Ascending aorta (tissue), 2 donors: ENCODE data around the gene LHFPL2. TPM values are rescaled to one million over a fixed set of nuclear protein-coding genes. Genes with fewer than 3 reads are reported as not detected.

Experiments used
- DNase-seq, 2 donors: peaks; one replicate each; pipeline ENCODE4 v3.0.0-alpha.2; 2019; ENCODE audit warnings: low spot score in 2 of 2
- H3K27ac ChIP-seq, 2 donors: fragments of 200-600 bp; sonication (generic); one replicate each; pipeline ENCODE4 v1.5.1; 2016 to 2017; ENCODE audit warnings: mild to moderate bottlenecking in 1 of 2
- H3K27me3 ChIP-seq: fragments of 200-600 bp; sonication (generic); one replicate; pipeline ENCODE4 v1.5.1; 2017
- H3K36me3 ChIP-seq, 2 donors: fragments of 200-600 bp; sonication (generic); one replicate each; pipeline ENCODE4 v1.5.1; 2016
- H3K4me1 ChIP-seq, 2 donors: fragments of 200-600 bp; sonication (generic); one replicate each; pipeline ENCODE4 v1.5.1; 2016 to 2017; ENCODE audit warnings: mild to moderate bottlenecking in 1 of 2
- H3K4me3 ChIP-seq, 2 donors: fragments of 200-600 bp; sonication (generic); one replicate each; pipeline ENCODE4 v1.5.1; 2016 to 2017; ENCODE audit warnings: mild to moderate bottlenecking in 1 of 2
- H3K9me3 ChIP-seq, 2 donors: fragments of 200-600 bp; sonication (generic); one replicate each; pipeline ENCODE4 v1.5.1; 2016
- intact Hi-C: fragments of 100-400 bp; cut with DNase I; formaldehyde crosslinking; loops from one replicate; pipeline ENCODE4 v1.15.1; 2023
- total RNA-seq: library from RNA; depleted of rRNA; stranded (reverse); fragments of >200 nt; gene quantifications from one replicate; pipeline ENCODE4 v1.1.0, GENCODE V29; 2016
- TF ChIP-seq, protein P1 (sequence below), 3 experiments: fragments of 200-600 bp in 2 of 3; fragments of 450-650 bp in 1 of 3; sonication (generic) in 2 of 3; IDR thresholded peaks; one replicate each; pipeline ENCODE4 v1.5.1; 2016 to 2019; ENCODE audit warnings: antibody characterized with exemption in 3 of 3, mild to moderate bottlenecking in 1 of 3, moderate library complexity in 1 of 3

Gene LHFPL2
- total RNA-seq, 1 donor from 2014 or later = 9.7 TPM

DNA sequence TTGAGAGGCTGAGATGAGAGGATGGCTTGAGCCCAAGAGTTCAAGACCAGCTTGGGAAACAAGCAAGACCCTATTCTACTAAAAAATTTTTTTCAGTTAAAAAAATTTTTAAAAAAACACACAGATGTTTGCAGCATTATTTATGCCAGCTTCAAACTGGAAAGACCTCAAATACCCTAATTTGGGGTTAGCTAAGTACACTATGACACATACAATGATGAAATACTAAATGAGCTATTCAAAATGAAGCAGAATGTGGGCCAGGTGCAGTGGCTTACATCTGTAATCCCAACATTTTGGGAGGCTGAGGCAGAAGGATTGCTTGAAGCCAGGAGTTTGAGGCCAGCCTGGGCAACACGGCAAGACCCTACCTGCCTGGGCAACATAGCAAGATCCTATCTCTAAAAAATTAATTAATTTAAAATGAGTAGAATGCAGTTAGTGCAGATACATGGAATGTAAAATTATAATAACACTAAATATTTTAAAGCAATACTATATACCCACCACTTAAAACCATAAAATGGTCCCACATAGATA is 44.9 kb downstream of the LHFPL2 start:
- Histone ChIP-seq H3K9me3 (no peaks in the 10 kb centered on the region), H3K27me3 (no peaks in the 10 kb centered on the region), H3K4me1 (peaks cover 0 to 11% of the 10 kb centered on the region in 2 donors), H3K4me3 (no peak overlapping the region), H3K36me3 (no peaks in the 10 kb centered on the region), H3K27ac (no peak overlapping the region)
- TF ChIP-seq, protein P1, sequence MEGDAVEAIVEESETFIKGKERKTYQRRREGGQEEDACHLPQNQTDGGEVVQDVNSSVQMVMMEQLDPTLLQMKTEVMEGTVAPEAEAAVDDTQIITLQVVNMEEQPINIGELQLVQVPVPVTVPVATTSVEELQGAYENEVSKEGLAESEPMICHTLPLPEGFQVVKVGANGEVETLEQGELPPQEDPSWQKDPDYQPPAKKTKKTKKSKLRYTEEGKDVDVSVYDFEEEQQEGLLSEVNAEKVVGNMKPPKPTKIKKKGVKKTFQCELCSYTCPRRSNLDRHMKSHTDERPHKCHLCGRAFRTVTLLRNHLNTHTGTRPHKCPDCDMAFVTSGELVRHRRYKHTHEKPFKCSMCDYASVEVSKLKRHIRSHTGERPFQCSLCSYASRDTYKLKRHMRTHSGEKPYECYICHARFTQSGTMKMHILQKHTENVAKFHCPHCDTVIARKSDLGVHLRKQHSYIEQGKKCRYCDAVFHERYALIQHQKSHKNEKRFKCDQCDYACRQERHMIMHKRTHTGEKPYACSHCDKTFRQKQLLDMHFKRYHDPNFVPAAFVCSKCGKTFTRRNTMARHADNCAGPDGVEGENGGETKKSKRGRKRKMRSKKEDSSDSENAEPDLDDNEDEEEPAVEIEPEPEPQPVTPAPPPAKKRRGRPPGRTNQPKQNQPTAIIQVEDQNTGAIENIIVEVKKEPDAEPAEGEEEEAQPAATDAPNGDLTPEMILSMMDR (IDR thresholded peaks at IDR 0.05) = no peak
- DNase-seq = no peak
- intact Hi-C loops = no loop called here

DNA sequence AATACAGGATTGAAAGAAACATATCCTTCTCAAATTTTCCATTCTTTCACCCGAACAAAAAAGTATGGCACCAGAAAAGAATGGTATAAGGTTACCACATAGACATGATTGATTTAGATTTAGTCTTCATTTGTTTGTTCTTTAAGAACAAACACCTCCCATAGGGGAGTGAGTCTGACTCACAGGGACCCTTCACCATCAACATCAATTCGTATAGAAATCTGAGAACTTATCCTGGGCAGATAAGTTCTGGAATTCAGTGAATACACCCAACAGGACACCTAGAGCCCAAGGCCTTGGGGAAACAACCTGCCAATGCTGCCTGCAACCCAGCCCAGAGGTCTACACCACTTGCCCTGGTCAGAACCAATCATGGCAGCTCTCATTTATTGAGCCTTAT is 46.2 kb downstream of the LHFPL2 start:
- Histone ChIP-seq H3K4me3 (no peak overlapping the region), H3K36me3 (no peaks in the 10 kb centered on the region), H3K4me1 (peaks cover 0 to 11% of the 10 kb centered on the region in 2 donors), H3K27me3 (no peaks in the 10 kb centered on the region), H3K27ac (peak overlapping the region in 1 of 2 donors; percentile 14), H3K9me3 (no peaks in the 10 kb centered on the region)
- intact Hi-C loops = no loop called here
- TF ChIP-seq, protein P1 (IDR thresholded peaks at IDR 0.05) = no peak
- DNase-seq = no peak

DNA sequence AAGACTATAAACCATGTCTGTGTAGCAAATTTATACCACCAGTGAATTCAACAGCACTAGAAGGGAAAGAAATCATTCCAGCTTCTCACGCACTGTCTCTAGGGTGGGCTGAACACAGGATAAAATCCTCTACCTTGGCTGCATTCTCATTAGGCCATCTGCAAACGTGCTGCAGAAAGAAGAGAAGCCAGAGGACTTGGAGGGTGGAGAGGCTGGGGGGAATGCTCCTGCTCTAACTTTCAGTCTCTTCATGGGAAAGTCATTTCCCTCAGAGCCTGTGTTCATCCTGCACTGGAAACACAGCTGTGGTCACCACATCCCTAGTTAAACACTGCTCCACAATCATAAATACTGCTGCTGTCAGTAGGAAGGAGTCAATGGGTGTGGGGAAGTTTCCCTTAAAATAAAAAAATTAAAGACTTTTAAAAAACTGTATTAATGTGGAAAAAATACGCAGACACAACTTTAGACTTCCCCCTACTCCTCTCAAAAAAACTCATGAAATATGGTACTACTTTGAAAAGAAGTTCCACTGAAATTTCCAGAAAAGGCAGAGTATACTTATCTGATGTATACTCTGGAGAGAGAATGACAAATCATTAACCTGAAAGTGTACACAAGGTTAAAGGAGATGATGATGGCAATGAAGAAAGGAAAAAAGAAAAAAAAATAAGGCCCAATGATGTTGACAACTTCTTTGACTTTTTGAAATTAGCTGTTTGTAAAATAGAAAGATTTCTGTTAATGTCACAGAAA is 46.8 kb downstream of the LHFPL2 start:
- TF ChIP-seq, protein P1 (IDR thresholded peaks at IDR 0.05) = no peak
- H3K9me3 ChIP-seq = no peaks in the 10 kb centered on the region
- no peaks in the 10 kb centered on the region for H3K36me3 ChIP-seq
- H3K27ac ChIP-seq = peak overlapping the region; percentile 51 to 74
- no peak for DNase-seq
- H3K27me3 ChIP-seq = no peaks in the 10 kb centered on the region
- H3K4me3 ChIP-seq = no peak overlapping the region
- peaks cover 0 to 11% of the 10 kb centered on the region in 2 donors for H3K4me1 ChIP-seq
- intact Hi-C loops = no loop called here

DNA sequence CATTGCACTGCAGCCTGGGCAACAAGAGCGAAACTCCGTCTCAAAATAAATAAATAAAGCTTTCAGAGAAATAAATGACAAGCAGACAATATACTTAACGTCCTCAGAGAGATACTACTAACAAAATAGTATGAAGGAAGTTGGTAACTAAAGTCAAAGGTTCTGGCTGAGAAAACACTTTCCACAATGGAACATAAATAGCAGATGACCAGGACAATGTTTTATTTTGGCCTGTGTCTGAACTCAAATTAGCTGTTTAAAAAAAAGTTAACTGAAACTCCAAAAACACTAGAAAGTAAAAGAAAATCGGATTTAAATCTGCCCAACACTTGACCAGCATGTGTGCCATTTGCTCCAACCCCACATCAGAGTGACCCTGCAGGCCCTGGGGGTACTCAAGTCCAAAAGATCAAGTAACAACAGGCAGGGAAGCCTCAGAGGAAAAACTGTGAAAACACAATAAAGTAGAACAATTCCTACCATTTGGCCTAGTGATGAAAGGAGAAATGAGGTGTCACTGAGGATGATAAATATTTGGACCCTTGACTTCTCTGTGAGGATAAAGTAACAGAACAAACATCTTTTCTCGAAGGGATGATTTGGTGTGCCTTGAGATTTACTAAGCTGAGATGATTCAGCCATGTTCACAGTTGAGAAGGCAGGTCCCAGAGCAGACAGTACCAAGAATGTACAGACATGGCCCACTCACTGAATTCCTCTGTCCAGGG is 47.7 kb downstream of the LHFPL2 start:
- Histone ChIP-seq H3K4me1 (peaks cover 0 to 16% of the 10 kb centered on the region in 2 donors), H3K27me3 (no peaks in the 10 kb centered on the region), H3K9me3 (no peaks in the 10 kb centered on the region), H3K36me3 (no peaks in the 10 kb centered on the region), H3K4me3 (no peak overlapping the region), H3K27ac (peak overlapping the region; percentile 51 to 74)
- DNase-seq = no peak
- TF ChIP-seq, protein P1 (IDR thresholded peaks at IDR 0.05) = no peak
- intact Hi-C loops = no loop called here

DNA sequence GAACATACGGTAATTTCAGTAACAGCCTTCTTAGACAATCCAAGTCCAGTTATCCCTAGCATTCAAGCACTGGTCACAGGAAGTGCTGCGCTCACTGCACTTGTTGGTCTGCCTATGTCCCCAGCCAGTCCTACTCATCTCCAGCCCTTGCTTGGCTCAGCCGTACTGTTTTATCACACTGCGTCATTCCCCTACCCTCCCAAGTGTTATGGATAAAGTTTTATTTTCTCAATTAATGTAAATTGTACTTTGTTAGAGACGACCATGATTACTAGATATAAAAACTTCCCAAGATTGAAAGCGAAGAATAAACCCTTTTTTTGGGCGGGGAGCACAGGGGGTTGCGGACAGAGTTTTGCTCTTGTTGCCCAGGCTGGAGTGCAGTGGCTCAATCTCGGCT is 49.6 kb downstream of the LHFPL2 start:
- H3K4me3 ChIP-seq = no peak overlapping the region
- no peaks in the 10 kb centered on the region for H3K36me3 ChIP-seq
- TF ChIP-seq, protein P1 (IDR thresholded peaks at IDR 0.05) = no peak
- peaks cover 12 to 32% of the 10 kb centered on the region in 2 donors for H3K4me1 ChIP-seq
- no peak for DNase-seq
- intact Hi-C loops = no loop called here
- H3K27me3 ChIP-seq = no peaks in the 10 kb centered on the region
- no peak overlapping the region for H3K27ac ChIP-seq
- H3K9me3 ChIP-seq = no peaks in the 10 kb centered on the region
